Activated T-helper 1 cell treated with anti-CD3 and anti-CD28 coated beads, Interleukin-12 subunit alpha, Interleukin-12 subunit beta, Interleukin-2, Interleukin-4 antibody, amounts not matched to agents 30 ng/mL and 10 ng/mL and 1 ng/mL, durations not matched to agents 14 hours and 24 hours and 36 hours (primary cell): ENCODE measurements around the gene NHS. TPM values are rescaled to one million over a fixed set of nuclear protein-coding genes. Genes with fewer than 3 reads are reported as not detected.

Experiments used
- DNase-seq: peaks from one replicate; pipeline ENCODE4 v3.0.0; 2021; ENCODE audit warnings: low spot score
- H3K27ac Mint-ChIP-seq: one replicate; pipeline ENCODE4 v1.8.0; 2021; ENCODE audit warnings: mild to moderate bottlenecking, mixed read lengths
- H3K27me3 Mint-ChIP-seq: one replicate; pipeline ENCODE4 v1.8.0; 2022; ENCODE audit warnings: mild to moderate bottlenecking, moderate library complexity, mixed read lengths; ENCODE audit not compliant: insufficient read depth
- H3K36me3 Mint-ChIP-seq: one replicate; pipeline ENCODE4 v1.8.0; 2021; ENCODE audit warnings: low read depth, mixed read lengths
- H3K4me1 Mint-ChIP-seq: one replicate; pipeline ENCODE4 v1.8.0; 2021; ENCODE audit warnings: low read depth, mixed read lengths
- H3K4me3 Mint-ChIP-seq: one replicate; pipeline ENCODE4 v1.8.0; 2021; ENCODE audit warnings: mild to moderate bottlenecking, moderate library complexity, mixed read lengths
- H3K9me3 Mint-ChIP-seq: one replicate; pipeline ENCODE4 v1.8.0; 2021; ENCODE audit warnings: mixed read lengths
- intact Hi-C: fragments of 100-400 bp; cut with micrococcal nuclease; formaldehyde crosslinking; loops from one replicate; pipeline ENCODE4 v1.15.1; 2024
- total RNA-seq: library from RNA; stranded (reverse); gene quantifications from 2 replicates; pipeline ENCODE4 v1.2.3, GENCODE V29; 2022

Gene NHS
- total RNA-seq, 1 donor from 2014 or later, result 8.1 TPM

DNA sequence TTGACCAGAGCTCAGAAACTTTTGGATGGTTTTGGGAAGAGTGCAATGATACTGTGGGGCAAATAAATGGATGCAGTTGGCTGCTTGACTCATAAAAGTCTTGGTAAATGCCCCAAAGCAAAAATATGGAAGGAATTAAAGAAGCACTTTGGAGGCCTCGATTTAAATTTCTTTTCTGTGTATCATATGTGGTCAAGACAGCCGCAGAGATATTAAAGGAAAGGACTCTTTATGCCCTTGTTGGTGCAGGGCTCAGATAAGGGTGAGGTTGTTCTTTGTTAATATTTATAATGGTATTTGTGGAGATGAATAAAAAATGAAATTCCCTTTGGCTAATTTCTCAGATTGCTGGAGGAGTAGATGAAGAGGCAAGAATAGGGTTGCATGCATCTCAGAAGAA is 90.2 kb downstream of the NHS start:
- Mint-ChIP-seq H3K4me3 (no peak overlapping the region), H3K27me3 (no peaks in the 10 kb centered on the region), H3K4me1 (no peaks in the 10 kb centered on the region), H3K9me3 (no peaks in the 10 kb centered on the region), H3K27ac (no peak overlapping the region), H3K36me3 (no peaks in the 10 kb centered on the region)
- intact Hi-C loops, result no loop called here
- DNase-seq, result no peak

DNA sequence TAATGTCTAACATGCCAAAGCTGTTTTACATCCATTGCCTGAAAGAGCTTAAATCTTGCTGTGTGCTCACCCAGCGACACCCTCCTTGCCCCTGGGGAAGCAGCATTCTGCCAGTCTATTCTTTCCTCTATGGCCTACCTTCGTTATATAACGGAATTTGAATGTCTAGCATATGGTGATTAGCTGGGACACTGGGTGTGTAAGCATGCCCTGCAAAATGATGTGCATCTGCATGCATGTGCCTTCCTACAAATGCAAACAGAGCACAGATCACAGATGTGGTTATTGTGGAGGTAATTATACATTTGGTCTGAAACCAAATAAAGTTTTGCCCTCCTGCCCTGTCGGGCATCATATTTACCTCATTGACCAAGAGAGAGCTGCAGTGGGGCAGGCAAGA is 90.8 kb downstream of the NHS start:
- no peaks in the 10 kb centered on the region for H3K4me1 Mint-ChIP-seq
- intact Hi-C loops, result no loop called here
- no peaks in the 10 kb centered on the region for H3K9me3 Mint-ChIP-seq
- no peaks in the 10 kb centered on the region for H3K36me3 Mint-ChIP-seq
- H3K4me3 Mint-ChIP-seq, result no peak overlapping the region
- DNase-seq, result no peak
- no peaks in the 10 kb centered on the region for H3K27me3 Mint-ChIP-seq
- H3K27ac Mint-ChIP-seq, result no peak overlapping the region

- intact Hi-C loops, result no loop called here
- no peaks in the 10 kb centered on the region for H3K36me3 Mint-ChIP-seq
- H3K27me3 Mint-ChIP-seq, result no peaks in the 10 kb centered on the region
- H3K4me3 Mint-ChIP-seq, result no peak overlapping the region
- no peaks in the 10 kb centered on the region for H3K9me3 Mint-ChIP-seq
- H3K4me1 Mint-ChIP-seq, result no peaks in the 10 kb centered on the region
- H3K27ac Mint-ChIP-seq, result no peak overlapping the region
- DNase-seq, result no peak
Measured at GRCh38 chrX:17470136-17470535, 95.1 kb downstream of the NHS start.

GRCh38 chrX:17471121-17471520 is 96.1 kb downstream of the NHS start:
- intact Hi-C loops, result no loop called here
- Mint-ChIP-seq H3K4me3 (no peak overlapping the region), H3K36me3 (no peaks in the 10 kb centered on the region), H3K9me3 (no peaks in the 10 kb centered on the region), H3K4me1 (no peaks in the 10 kb centered on the region), H3K27me3 (no peaks in the 10 kb centered on the region), H3K27ac (no peak overlapping the region)
- no peak for DNase-seq

DNA sequence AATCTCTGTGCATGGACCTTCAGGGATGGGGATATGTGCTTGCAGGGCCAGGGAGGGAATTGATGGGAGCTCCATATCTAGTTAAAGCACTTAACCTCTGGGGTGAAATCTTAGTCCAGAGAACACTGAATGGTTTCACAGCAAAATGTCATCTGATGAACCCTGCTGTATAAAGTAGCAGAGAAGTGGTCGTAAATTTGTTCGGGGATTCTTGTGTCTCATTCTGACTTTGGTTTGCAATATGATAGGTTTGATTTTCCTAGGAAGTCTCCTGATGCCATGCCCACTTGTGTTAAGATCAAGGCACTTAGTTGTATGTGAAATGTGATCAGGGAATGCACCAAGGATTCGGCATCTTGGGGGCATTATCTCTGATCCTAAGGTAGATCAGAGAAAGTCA is 96.9 kb downstream of the NHS start:
- intact Hi-C loops, result no loop called here
- no peak overlapping the region for H3K27ac Mint-ChIP-seq
- no peaks in the 10 kb centered on the region for H3K4me1 Mint-ChIP-seq
- DNase-seq, result no peak
- no peaks in the 10 kb centered on the region for H3K36me3 Mint-ChIP-seq
- no peaks in the 10 kb centered on the region for H3K27me3 Mint-ChIP-seq
- no peaks in the 10 kb centered on the region for H3K9me3 Mint-ChIP-seq
- H3K4me3 Mint-ChIP-seq, result no peak overlapping the region

GRCh38 chrX:17472424-17472823 is 97.4 kb downstream of the NHS start:
- Mint-ChIP-seq H3K9me3 (no peaks in the 10 kb centered on the region), H3K27me3 (no peaks in the 10 kb centered on the region), H3K27ac (no peak overlapping the region), H3K4me3 (no peak overlapping the region), H3K36me3 (no peaks in the 10 kb centered on the region), H3K4me1 (no peaks in the 10 kb centered on the region)
- intact Hi-C loops, result no loop called here
- no peak for DNase-seq

GRCh38 chrX:17473021-17473420 is 98.0 kb downstream of the NHS start:
- no peak overlapping the region for H3K4me3 Mint-ChIP-seq
- intact Hi-C loops, result no loop called here
- no peak for DNase-seq
- H3K4me1 Mint-ChIP-seq, result no peaks in the 10 kb centered on the region
- no peaks in the 10 kb centered on the region for H3K27me3 Mint-ChIP-seq
- H3K27ac Mint-ChIP-seq, result no peak overlapping the region
- H3K36me3 Mint-ChIP-seq, result no peaks in the 10 kb centered on the region
- H3K9me3 Mint-ChIP-seq, result no peaks in the 10 kb centered on the region

DNA sequence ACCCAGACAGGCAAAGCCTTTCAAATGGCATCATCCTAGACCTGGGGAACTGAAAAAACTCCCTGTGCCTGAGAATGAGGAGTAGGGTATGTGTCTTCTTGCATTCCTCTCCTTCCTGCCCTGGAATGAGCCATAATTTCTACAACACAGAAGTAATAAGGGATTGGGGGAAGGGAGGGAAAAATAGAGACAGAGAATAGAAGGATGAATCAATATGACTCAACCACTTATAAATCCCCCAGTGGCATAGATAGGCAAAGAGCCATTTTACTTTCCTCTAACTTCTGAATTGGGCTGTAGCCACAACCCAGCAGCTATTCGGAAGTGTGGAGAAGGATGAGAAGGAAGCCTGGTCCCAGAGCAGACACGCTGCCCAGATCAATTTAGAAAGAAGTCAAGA is 99.9 kb downstream of the NHS start:
- Mint-ChIP-seq H3K27ac (no peak overlapping the region), H3K9me3 (no peaks in the 10 kb centered on the region), H3K4me3 (no peak overlapping the region), H3K27me3 (no peaks in the 10 kb centered on the region), H3K4me1 (no peaks in the 10 kb centered on the region), H3K36me3 (no peaks in the 10 kb centered on the region)
- intact Hi-C loops, result no loop called here
- DNase-seq, result no peak

GRCh38 chrX:17475449-17476217 is 100.6 kb downstream of the NHS start:
- H3K27ac Mint-ChIP-seq, result no peak overlapping the region
- H3K36me3 Mint-ChIP-seq, result no peaks in the 10 kb centered on the region
- H3K9me3 Mint-ChIP-seq, result no peaks in the 10 kb centered on the region
- H3K4me3 Mint-ChIP-seq, result no peak overlapping the region
- intact Hi-C loops, result no loop called here
- H3K4me1 Mint-ChIP-seq, result no peaks in the 10 kb centered on the region
- no peak for DNase-seq
- H3K27me3 Mint-ChIP-seq, result no peaks in the 10 kb centered on the region

- Mint-ChIP-seq H3K9me3 (no peaks in the 10 kb centered on the region), H3K4me3 (no peak overlapping the region), H3K4me1 (no peaks in the 10 kb centered on the region), H3K27ac (no peak overlapping the region), H3K36me3 (no peaks in the 10 kb centered on the region), H3K27me3 (no peaks in the 10 kb centered on the region)
- intact Hi-C loops, result no loop called here
- DNase-seq, result no peak
Measured at GRCh38 chrX:17476411-17476810, 101.4 kb downstream of the NHS start.

DNA sequence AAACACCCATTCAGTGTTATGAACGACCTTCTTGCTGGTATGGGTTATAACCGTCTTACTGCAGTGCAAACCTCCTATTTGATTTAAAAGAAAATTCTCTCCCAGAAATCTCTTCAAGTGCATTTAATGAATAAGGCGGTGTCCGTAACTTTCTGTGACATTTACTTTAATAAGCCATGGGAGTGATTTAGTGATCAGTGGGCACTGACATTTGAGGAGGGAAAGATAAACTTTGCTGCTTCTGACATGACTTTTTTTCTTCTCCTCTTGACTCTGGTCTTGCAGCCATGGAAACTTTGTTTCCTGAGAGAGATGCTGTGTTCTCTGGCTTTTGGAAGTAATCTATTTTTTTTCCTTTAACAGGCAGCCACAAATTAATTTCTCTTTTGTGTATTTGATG is 106.1 kb downstream of the NHS start:
- H3K4me1 Mint-ChIP-seq, result no peaks in the 10 kb centered on the region
- H3K36me3 Mint-ChIP-seq, result no peaks in the 10 kb centered on the region
- H3K27me3 Mint-ChIP-seq, result no peaks in the 10 kb centered on the region
- DNase-seq, result no peak
- intact Hi-C loops, result no loop called here
- H3K4me3 Mint-ChIP-seq, result no peak overlapping the region
- H3K9me3 Mint-ChIP-seq, result no peaks in the 10 kb centered on the region
- H3K27ac Mint-ChIP-seq, result no peak overlapping the region

GRCh38 chrX:17484592-17484991 is 109.6 kb downstream of the NHS start:
- H3K27ac Mint-ChIP-seq, result no peak overlapping the region
- DNase-seq, result no peak
- intact Hi-C loops, result no loop called here
- no peak overlapping the region for H3K4me3 Mint-ChIP-seq
- H3K36me3 Mint-ChIP-seq, result no peaks in the 10 kb centered on the region
- H3K9me3 Mint-ChIP-seq, result no peaks in the 10 kb centered on the region
- no peaks in the 10 kb centered on the region for H3K27me3 Mint-ChIP-seq
- no peaks in the 10 kb centered on the region for H3K4me1 Mint-ChIP-seq

DNA sequence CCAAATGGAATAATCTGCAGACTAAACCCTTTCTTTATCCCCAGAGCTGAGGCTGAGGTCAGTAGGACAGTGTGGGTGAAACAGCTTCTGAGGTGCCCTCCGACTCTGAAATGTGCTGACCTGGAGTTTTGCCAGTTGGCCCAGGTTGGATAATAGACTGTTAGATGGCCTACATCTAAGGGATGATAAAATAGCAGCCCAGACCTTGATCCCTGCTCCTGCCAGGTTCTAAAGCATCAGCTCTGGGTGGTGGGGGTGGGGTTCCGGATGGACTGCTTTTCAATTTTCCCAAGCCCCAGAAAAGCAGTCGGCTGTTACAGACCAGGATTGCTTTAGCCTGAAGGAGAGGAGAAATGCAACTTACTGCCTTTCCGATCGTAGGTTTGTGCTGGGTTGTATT is 110.4 kb downstream of the NHS start:
- Mint-ChIP-seq H3K4me1 (no peaks in the 10 kb centered on the region), H3K27me3 (no peaks in the 10 kb centered on the region), H3K4me3 (no peak overlapping the region), H3K36me3 (no peaks in the 10 kb centered on the region), H3K9me3 (no peaks in the 10 kb centered on the region), H3K27ac (no peak overlapping the region)
- intact Hi-C loops, result no loop called here
- DNase-seq, result no peak

- intact Hi-C loops, result no loop called here
- Mint-ChIP-seq H3K27me3 (no peaks in the 10 kb centered on the region), H3K9me3 (no peaks in the 10 kb centered on the region), H3K27ac (no peak overlapping the region), H3K4me3 (no peak overlapping the region), H3K4me1 (no peaks in the 10 kb centered on the region), H3K36me3 (no peaks in the 10 kb centered on the region)
- no peak for DNase-seq
Measured at GRCh38 chrX:17488036-17488435, 113.0 kb downstream of the NHS start.
